ENCODE measurements around the gene TP73.

The TP73 gene

DNA sequence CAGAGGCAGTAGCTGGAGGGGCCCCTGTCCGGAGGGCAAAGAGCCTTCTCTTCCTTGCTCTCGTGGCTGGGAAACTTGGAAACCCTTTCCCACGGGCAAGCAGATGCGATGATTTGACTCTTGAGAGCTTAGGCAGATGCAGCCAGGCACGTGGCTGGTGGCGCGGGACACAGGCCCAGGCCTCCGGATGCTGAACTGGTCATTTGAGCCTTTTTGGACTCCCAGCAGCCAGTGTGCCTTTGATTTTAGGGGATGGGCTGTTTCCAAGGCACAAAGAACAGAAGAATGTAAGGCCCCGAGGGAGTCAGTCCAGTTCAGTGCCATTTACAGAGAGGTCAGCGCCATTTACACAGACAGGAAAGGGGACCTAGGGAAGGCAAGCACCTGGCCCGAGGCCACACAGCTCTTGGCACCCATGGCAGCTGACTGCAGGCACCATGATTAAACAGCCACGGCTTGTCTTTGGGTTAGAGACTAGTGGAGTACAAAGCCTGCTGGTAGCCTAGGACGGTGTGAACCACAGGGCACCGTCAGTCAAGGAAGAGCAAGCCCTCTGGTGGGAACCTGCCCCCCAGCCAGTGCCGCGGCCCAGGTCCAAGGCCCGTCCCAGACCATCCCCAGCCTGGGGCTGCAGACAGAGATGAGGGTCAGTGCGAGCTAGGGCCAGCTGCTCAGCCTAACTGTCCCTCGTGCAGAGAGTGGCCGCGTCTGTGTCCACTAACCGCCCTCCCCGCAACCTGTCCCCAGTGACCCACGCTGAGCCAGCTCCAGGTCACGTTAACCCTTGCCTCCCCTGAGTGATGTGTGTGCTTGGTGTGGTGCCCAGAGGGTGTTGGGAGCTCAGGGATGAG is 79.5 kb downstream of the TP73 start:
- DNase-seq = no peak

GRCh38 chr1:3732434-3733093 is 80.2 kb downstream of the TP73 start:
- DNase-seq = peak; percentile 4

DNA sequence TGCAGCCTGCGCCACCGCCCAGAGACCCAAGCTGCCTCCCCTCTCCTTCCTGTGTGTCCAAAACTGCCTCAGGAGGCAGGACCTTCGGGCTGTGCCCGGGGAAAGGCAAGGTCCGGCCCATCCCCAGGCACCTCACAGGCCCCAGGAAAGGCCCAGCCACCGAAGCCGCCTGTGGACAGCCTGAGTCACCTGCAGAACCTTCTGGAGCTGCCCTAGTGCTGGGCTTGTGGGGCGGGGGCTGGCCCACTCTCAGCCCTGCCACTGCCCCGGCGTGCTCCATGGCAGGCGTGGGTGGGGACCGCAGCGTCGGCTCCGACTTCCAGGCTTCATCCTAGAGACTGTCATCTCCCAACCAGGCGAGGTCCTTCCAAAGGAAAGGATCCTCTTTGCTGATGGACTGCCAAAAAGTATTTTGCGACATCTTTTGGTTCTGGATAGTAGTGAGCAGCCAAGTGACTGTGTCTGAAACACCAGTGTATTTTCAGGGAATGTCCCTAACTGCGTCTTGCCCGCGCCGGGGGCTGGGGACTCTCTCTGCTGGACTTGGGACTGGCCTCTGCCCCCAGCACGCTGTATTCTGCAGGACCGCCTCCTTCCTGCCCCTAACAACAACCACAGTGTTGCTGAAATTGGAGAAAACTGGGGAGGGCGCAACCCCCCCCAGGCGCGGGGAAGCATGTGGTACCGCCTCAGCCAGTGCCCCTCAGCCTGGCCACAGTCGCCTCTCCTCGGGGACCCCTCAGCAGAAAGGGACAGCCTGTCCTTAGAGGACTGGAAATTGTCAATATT is 81.0 kb downstream of the TP73 start:
- no peak for DNase-seq

DNA sequence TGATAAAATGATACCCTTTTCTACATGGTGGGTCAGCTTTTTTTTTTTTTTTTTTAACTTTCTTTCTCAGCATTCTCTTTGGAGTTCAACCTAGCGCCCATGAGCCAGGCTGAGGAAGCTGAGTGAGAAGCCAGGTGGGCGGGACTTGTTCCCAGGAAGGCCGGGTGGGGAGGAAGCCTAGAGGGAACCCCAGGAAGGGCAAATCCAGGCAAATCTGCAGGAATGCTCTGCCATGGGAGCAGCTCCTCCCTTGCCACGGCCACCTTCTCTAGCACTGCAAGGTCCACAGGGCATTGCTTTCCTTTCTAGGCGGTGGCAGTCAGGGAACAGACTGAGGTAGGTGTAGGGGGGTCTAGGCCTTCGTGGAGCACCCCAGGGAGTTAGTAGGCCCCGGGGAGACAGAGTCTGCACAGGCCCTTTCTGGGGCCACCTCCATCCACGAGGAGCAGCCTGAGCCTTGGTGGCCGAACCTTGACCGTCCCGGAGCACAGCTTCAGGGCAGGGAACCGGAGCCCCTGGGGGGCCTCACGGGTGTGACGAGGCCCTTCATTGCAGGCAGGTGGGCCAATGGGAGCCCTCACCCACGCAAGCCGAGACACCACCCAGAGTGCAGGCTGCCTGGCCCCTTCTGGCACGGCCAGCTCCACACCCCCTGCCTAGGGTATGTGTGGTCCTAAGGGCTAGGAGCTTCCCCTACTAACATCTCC is 81.7 kb downstream of the TP73 start:
- no peak for DNase-seq

DNA sequence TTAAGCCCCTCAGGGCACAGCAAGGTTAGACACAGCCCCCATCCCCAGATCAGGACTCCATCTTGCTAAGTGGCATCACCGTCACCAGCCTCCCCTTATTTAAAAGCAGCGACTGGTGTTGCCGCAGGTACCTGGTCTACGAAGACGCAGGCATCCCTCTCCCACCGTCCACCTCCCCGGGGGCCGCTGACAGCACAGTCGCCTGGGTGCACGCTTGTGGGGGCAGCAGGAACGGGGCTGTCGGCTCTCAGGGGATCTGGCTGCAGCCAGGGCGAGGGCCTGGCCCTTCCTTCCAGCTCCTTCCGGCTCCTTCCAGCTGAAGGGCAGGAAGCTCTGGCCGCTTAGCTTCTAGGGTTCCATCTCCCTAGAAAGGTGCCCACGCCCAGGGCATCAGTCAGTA is 82.3 kb downstream of the TP73 start:
- no peak for DNase-seq

GRCh38 chr1:3735027-3735681 is 82.8 kb downstream of the TP73 start:
- no peak for DNase-seq

DNA sequence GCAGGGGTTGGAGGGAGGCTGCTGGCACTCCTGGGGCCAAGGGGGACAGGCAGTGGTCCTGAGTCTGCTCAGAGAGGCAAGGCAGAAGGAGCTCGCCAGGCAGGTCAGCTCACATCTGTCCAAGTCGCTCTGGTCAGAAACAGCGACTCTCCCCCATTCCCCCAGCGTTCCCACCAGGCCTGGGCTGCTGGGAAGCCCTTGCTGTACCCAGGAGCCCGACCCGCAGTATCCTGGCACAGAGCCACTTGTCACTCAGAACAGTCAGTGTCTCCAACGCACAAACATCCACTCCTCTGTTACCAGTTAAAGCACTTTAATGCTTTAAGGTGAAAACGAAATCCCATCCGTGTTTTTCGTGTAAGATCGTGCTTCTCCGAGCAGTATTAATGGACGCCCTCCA is 83.4 kb downstream of the TP73 start:
- no peak for DNase-seq

DNA sequence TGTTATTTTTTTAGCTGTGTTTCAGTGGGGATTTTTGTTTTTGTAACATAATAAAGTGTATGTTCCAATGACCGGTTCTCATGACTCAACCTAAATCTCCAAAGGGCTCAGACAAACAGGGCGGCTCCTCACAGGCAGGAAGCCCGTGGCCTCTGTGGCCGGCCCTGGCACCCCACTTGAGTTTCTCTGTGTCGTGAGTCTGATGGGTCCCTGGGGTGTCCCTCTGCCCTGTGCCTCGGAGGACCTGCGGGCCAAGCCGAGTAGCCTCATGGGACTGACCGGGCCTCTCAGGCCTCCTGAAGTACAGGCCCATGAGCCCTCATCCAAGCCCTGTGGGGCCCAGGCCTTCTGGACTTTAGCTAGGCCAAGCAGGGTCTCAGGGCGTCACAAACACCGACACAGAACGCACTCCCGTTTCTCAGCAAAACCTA is 83.8 kb downstream of the TP73 start:
- no peak for DNase-seq

GRCh38 chr1:3736708-3737107 is 84.4 kb downstream of the TP73 start:
- no peak for DNase-seq

GRCh38 chr1:3738943-3739342 is 86.6 kb downstream of the TP73 start:
- no peak for DNase-seq

GRCh38 chr1:3740042-3740441 is 87.7 kb downstream of the TP73 start:
- DNase-seq = no peak

DNA sequence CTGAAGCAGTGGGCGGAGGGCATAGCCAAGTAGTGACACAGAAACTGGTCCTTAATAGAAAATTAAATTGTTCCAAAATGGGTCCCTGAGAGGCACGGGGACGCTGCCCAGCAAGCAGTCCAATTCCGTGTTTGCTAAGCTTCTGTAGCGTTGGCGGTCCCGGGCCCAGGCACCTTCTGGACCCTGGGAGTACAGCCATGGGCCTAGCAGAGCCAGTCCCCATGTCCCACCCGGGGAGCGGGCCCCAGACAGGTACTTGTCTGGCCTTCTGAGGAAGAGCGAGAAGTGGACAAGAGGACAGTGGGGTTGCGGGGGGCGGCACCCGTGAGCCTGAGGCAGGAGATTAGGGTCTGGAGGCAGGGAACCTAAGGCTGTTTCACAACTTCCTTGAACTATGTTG is 88.4 kb downstream of the TP73 start:
- no peak for DNase-seq

GRCh38 chr1:3741566-3742438 is 89.5 kb downstream of the TP73 start:
- no peak for DNase-seq

DNA sequence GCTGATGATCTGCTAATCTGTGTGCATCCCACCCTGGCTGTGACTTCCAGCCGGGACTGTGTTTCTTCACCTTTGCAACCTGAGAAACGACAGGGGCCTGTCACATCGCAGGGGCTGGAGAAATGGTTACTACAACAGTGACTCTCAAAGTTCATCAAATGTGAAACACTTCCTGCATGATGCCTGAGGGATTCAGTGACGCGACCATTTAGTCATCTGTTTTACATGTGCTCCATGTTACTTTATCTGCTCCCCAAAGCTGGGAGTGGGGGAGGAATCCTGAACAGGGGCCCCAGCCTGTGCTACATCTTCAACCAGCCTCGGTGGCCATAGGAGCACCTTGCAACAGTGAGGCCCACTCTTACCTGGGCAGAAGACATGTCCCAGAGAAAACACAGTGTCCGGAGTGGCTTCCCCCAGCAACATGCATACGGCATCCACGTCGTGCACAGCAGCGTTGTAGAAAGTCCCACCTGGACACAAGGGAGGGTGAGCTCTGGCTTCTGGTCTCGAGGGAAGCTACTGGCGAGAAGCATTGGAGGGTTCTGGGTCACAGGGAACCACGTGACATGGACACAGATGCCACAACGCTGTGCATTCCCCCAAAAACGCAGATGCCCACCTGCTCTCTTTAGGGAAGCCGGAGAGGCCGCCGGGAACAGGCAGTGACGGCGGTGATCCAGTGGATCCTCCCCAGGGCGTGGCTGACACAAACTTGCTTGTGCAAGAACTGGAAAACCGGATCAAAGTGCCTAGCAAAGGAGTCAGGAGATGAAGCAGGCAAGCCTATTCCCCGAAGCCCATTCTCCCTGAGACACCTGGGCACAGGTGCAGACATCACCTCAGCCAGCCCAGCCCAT is 90.4 kb downstream of the TP73 start:
- no peak for DNase-seq

GRCh38 chr1:3743421-3743820 is 91.1 kb downstream of the TP73 start:
- DNase-seq = no peak

DNA sequence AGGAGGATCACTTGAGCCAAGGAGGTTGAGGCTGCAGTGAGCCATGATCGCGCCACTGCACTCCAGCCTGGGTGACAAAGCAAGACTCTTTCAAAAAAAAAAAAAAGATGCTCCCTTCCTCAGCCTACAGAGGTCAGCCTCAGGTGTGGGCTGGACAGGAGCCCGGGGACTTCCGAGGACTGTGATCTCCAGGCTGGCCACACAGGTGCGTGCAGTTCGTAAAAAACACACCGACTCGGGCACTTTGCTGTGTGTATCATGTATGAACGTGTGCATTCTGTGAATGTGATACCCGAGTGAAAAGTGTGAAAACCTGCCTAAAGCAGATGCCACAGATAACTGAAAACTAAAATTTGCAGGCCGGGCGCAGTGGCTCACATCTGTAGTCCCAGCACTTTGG is 91.5 kb downstream of the TP73 start:
- DNase-seq = no peak

DNA sequence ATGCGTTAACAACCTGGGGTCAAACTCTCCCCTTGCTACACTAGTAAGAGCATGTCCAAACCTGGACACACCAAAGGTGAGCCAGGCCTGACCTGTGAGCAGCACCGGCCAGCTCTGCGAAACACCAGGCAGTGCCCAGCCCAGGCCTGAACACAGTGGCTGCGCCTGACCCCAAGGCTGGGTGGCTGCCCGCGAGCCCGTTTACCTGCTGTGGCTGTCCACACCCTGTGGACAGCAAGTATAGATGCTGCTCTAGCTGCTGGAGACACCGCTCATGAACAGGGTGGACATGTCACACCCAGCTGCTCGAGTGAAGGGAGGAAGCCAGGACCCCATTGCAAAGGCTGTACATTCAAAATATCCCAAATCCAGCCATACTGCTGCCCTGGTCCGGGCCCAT is 92.3 kb downstream of the TP73 start:
- DNase-seq = no peak

DNA sequence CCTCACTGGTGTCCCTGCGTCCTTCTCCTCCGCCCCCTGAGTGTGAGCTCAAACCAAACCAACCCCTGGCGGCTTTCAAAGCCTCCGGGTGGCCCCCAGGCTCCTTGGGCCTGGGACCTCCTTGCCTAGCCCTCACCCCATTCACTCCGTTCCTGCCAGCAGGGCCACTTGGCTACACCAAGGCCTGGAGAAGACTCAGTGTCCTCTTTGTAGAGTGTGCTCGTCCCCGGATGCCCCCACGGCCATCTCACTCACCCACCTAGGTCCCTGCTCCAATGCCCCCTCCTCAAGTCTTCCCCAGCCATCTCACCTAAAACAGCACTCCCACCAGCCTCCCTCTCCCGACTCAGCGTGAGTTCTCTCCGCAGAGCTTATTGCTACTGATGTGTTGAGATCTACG is 92.8 kb downstream of the TP73 start:
- no peak for DNase-seq

DNA sequence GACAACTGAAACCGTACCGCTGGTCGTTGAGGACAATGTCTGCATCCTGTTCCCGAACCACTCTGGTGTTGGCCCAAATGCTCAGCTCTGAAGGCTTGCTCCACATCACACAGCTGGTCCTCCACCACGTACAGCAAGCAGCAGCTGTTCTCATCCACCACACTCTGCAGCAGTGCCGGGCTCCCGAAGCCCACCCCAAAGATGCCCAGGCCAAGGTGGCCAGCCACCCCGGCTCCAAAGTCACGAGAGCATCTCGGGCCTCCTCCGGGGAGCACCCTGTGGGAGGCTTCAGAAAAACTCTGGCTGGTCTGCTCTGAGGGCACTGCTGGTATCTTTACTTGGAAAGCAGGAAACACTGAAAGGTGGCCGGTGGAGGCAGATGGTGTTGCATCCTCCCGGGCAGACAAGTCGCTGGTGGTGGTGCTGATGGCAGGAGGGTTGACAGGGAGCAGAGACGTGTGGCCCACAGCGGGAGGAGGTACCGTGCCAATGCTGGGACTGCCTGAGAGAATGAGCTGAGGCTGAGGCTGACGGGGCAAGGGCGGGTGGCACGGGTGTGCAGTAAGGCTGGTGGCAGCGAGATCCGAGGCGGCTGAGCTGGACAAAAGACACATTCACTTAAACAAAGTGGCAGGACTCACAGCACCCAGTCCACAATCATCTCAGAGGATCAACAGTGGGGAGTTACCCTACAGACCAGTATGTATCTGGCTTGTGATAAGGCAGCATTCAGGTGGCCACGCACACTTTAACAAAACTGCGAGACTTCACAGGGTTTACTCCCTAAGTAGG is 93.5 kb downstream of the TP73 start:
- DNase-seq = no peak

Measured in fibroblast of skin of back (primary cell).